ENCODE measurements around the gene RASGEF1C.

- TF ChIP-seq, protein P1, sequence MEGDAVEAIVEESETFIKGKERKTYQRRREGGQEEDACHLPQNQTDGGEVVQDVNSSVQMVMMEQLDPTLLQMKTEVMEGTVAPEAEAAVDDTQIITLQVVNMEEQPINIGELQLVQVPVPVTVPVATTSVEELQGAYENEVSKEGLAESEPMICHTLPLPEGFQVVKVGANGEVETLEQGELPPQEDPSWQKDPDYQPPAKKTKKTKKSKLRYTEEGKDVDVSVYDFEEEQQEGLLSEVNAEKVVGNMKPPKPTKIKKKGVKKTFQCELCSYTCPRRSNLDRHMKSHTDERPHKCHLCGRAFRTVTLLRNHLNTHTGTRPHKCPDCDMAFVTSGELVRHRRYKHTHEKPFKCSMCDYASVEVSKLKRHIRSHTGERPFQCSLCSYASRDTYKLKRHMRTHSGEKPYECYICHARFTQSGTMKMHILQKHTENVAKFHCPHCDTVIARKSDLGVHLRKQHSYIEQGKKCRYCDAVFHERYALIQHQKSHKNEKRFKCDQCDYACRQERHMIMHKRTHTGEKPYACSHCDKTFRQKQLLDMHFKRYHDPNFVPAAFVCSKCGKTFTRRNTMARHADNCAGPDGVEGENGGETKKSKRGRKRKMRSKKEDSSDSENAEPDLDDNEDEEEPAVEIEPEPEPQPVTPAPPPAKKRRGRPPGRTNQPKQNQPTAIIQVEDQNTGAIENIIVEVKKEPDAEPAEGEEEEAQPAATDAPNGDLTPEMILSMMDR (IDR thresholded peaks at IDR 0.05): no peak
- TF ChIP-seq POLR2AphosphoS5 (IDR thresholded peaks at IDR 0.05) (no peak), POLR2A (IDR thresholded peaks at IDR 0.05) (no peak)
Observed at GRCh38 chr5:180127682-180128670, 81.0 kb downstream of the RASGEF1C start.

All from prostate gland (tissue), 2 donors.